K562 (cell line): ENCODE measurements around the gene GMPR. TPM values are rescaled to one million over a fixed set of nuclear protein-coding genes. Genes with fewer than 3 reads are reported as not detected.

Experiments used
- ATAC-seq: fragments of 200-7000 bp; cut with Tn5 transposase; 3 replicates; pipeline ENCODE4 v1.9.1; 2020; ENCODE audit warnings: moderate library complexity
- BruUV-seq: library from RNA; stranded (reverse); fragments of 400-500 nt; replicated peaks from 2 replicates; lab custom pipeline; 2021; lab: Mats Ljungman, UMichigan
- CTCF ChIA-PET: fragments of 300-600 bp; formaldehyde crosslinking; extraction: SDS; loops from one replicate; lab custom pipeline; 2021; ENCODE audit warnings: low intra/inter-chr PET ratio; lab: Yijun Ruan, JAX
- POLR2A ChIA-PET: fragments of 300-600, 350-650 bp; sonication (Branson Sonifier 250); formaldehyde crosslinking; extraction: SDS; loops from one replicate; lab custom pipeline; 2021; ENCODE audit warnings: antibody characterized with exemption, inconsistent platforms; lab: Yijun Ruan, JAX
- DNase-seq, 4 experiments: peaks; one replicate each; pipeline versions ENCODE4 v3.0.0 to v3.0.0-alpha.2; 2011 to 2018; ENCODE audit warnings: low spot score in 3 of 4, mixed read lengths in 3 of 4; ENCODE audit errors: extremely low read depth in 1 of 4
- FAIRE-seq: peaks from 2 replicates; lab custom pipeline; 2011; peaks lifted over from hg19 to GRCh38; lab: Jason Lieb, UNC
- H2AFZ ChIP-seq: 2 replicates; pipeline ENCODE4 v1.6.0; 2011; ENCODE audit warnings: low read depth, low read length, control low read depth, inconsistent platforms
- H3K27ac ChIP-seq: fragments of 200-600 bp; 3 replicates; pipeline ENCODE4 v1.8.0; 2011; ENCODE audit warnings: low read depth, mild to moderate bottlenecking, control low read depth, inconsistent platforms, low read length, moderate library complexity, mixed read lengths; ENCODE audit errors: extremely low read depth
- H3K27me3 ChIP-seq, 2 experiments: fragments of 300-600 bp in 1 of 2; 2 replicates in 1 of 2; 3 replicates in 1 of 2; pipeline versions ENCODE4 v1.6.0 to v1.8.0; 2011; ENCODE audit warnings: inconsistent platforms in 2 of 2, low read length in 2 of 2, mild to moderate bottlenecking in 1 of 2, mixed read lengths in 1 of 2, moderate library complexity in 1 of 2; ENCODE audit not compliant: control insufficient read depth in 2 of 2, insufficient read depth in 2 of 2
- H3K36me3 ChIP-seq: fragments of 300-600 bp; 3 replicates; pipeline ENCODE4 v1.8.0; 2011; ENCODE audit warnings: mild to moderate bottlenecking, low read length, inconsistent platforms; ENCODE audit not compliant: control insufficient read depth, insufficient read depth
- H3K4me1 ChIP-seq, 2 experiments: fragments of 200-600 bp in 1 of 2; replicated peaks in 1 of 2; 2 replicates in 1 of 2; 3 replicates in 1 of 2; pipeline versions ENCODE4 v1.5.1 to v1.8.0; 2011; ENCODE audit warnings: inconsistent platforms in 2 of 2, low read length in 2 of 2, mild to moderate bottlenecking in 1 of 2, mixed read lengths in 1 of 2, moderate library complexity in 1 of 2; ENCODE audit not compliant: control insufficient read depth in 2 of 2, insufficient read depth in 2 of 2
- H3K4me2 ChIP-seq: 2 replicates; pipeline ENCODE4 v1.6.1; 2011; ENCODE audit warnings: low read length, control low read depth, inconsistent platforms, mixed read lengths; ENCODE audit not compliant: insufficient read depth
- H3K4me3 ChIP-seq: fragments of 200-600 bp; sonication (generic), shearing (Covaris generic); 2 replicates; pipeline ENCODE4 v1.5.1; 2016; ENCODE audit warnings: control low read depth, inconsistent platforms
- H3K79me2 ChIP-seq: fragments of 200-600 bp; 3 replicates; pipeline ENCODE4 v1.8.0; 2011; ENCODE audit warnings: low read length, inconsistent platforms; ENCODE audit not compliant: control insufficient read depth, insufficient read depth
- H3K9ac ChIP-seq, 2 experiments: 2 replicates each; pipeline versions ENCODE4 v1.6.0 to v1.6.1; 2011; ENCODE audit warnings: low read depth in 2 of 2, low read length in 2 of 2, control low read depth in 1 of 2, inconsistent platforms in 1 of 2, mild to moderate bottlenecking in 1 of 2, mixed read lengths in 1 of 2; ENCODE audit not compliant: insufficient read depth in 1 of 2
- H3K9me1 ChIP-seq: one replicate; pipeline ENCODE4 v1.6.0; 2011; ENCODE audit warnings: inconsistent platforms, mild to moderate bottlenecking, low read length, moderate library complexity; ENCODE audit not compliant: control insufficient read depth, insufficient read depth
- H3K9me3 ChIP-seq: replicated peaks from 2 replicates; pipeline ENCODE4 v1.5.1; 2011; ENCODE audit warnings: low read depth, low read length, inconsistent platforms; ENCODE audit not compliant: control insufficient read depth, insufficient read depth
- H4K20me1 ChIP-seq: replicated peaks from 2 replicates; pipeline ENCODE4 v1.6.1; 2011; ENCODE audit warnings: low read length, inconsistent platforms, mixed read lengths; ENCODE audit not compliant: control insufficient read depth, insufficient read depth
- CREB3L1 ChIP-seq: fragments of 450-650 bp; IDR thresholded peaks from 2 replicates; pipeline ENCODE4 v1.6.1; 2014; ENCODE audit warnings: low read depth, mild to moderate bottlenecking, moderate library complexity, borderline replicate concordance
- IFI16 ChIP-seq: fragments of 250-450 bp; sonication (Bioruptor Pico); IDR thresholded peaks from 2 replicates; pipeline ENCODE4 v2.1.2; 2022; ENCODE audit warnings: mild to moderate bottlenecking, inconsistent platforms
- ZKSCAN1 ChIP-seq: fragments of 150-350 bp; IDR thresholded peaks from 2 replicates; pipeline ENCODE4 v1.6.1; 2016; ENCODE audit warnings: low read depth, low read length
- ZNF140 ChIP-seq: fragments of 250-450 bp; sonication (Bioruptor Pico); IDR thresholded peaks from 2 replicates; pipeline ENCODE4 v1.8.0; 2021; ENCODE audit warnings: moderate library complexity, mild to moderate bottlenecking, inconsistent platforms
- ZNF449 ChIP-seq: fragments of 250-450 bp; sonication (Bioruptor Pico); IDR thresholded peaks from 2 replicates; pipeline ENCODE4 v1.8.0; 2022; ENCODE audit warnings: moderate library complexity, mild to moderate bottlenecking, inconsistent platforms
- ZNF518B ChIP-seq: fragments of 250-450 bp; sonication (Bioruptor Pico); IDR thresholded peaks from 2 replicates; pipeline ENCODE4 v1.5.0; 2021; ENCODE audit warnings: mild to moderate bottlenecking, moderate library complexity
- ZNF76 ChIP-seq: fragments of 250-450 bp; sonication (Bioruptor Pico); IDR thresholded peaks from 2 replicates; pipeline ENCODE4 v1.4.0; 2020; ENCODE audit warnings: mild to moderate bottlenecking, moderate library complexity, borderline replicate concordance
- whole genome bisulfite sequencing: fragments of 100-300 bp; shearing (Covaris generic); methylation state at CpG from one replicate; pipeline ENCODE4 v1.1.6; 2016; ENCODE audit warnings: low coverage, mixed read lengths; ENCODE audit not compliant: insufficient coverage; ENCODE audit errors: missing lambda C conversion rate; 5-methylcytosine and 5-hydroxymethylcytosine counted together
- in situ Hi-C: fragments of 300-500 bp; cut with MboI; formaldehyde crosslinking; loops from 4 replicates; pipeline ENCODE4 v1.15.0; 2018; ENCODE audit warnings: inconsistent platforms, mixed read lengths
- intact Hi-C: fragments of 100-400 bp; cut with micrococcal nuclease; formaldehyde crosslinking; loops from 2 replicates; pipeline ENCODE4 v1.14.2; 2022
- polyA plus RNA-seq, 8 experiments: library from polyadenylated mRNA; depleted of rRNA in 4 of 8; stranded (reverse) in 5 of 8; unstranded in 3 of 8; fragments of >200 nt; fragmentation: Nextera tagmentation in 2 of 8; fragmentation: Illumina TruSeq in 1 of 8; extraction: Ambion mirVana in 2 of 8; extraction: Trizol in 1 of 8; gene quantifications; 2 replicates each; pipeline versions ENCODE4 v1.2.1 to v1.2.3, GENCODE V29; 2011 to 2014; ENCODE audit warnings: inconsistent platforms in 1 of 8, missing spikeins in 1 of 8
- total RNA-seq, 7 experiments: library from RNA; depleted of rRNA in 6 of 7; stranded (reverse); fragments of >200 nt in 6 of 7; fragmentation: Illumina TruSeq in 2 of 7; extraction: Trizol in 2 of 7; gene quantifications; 2 replicates each; pipeline versions ENCODE4 v1.2.1 to v1.2.3, GENCODE V29; 2011 to 2021; ENCODE audit warnings: low replicate concordance in 1 of 7

Gene GMPR
- total and polyA plus RNA-seq, 9 of the 15 experiments (the other 6 are each of a cell fraction or from before 2014, with no cell fraction given): 34.6 to 83.7 (median 49.8) TPM

- no peak for FAIRE-seq
- TF ChIP-seq IFI16 (CRISPR knock-in tag) (no peak), ZNF449 (no peak), ZNF518B (CRISPR knock-in tag) (no peak), ZNF76 (no peak), ZNF140 (CRISPR knock-in tag) (no peak), CREB3L1 (no peak), ZKSCAN1 (no peak)
- TF ChIP-seq, all 486 proteins: peak for 0
- in situ Hi-C loops: no loop called here
- Histone ChIP-seq H3K27ac (no peak overlapping the region), H3K9me3 (no peaks in the 10 kb centered on the region), H3K4me1 (peaks cover 3 to 8% of the 10 kb centered on the region in 2 experiments; a peak in 3 of 5 replicates), H2AFZ (no peak overlapping the region), H3K36me3 (no peaks in the 10 kb centered on the region), H3K9me1 (no peaks in the 10 kb centered on the region), H3K4me2 (no peak overlapping the region), H3K79me2 (no peaks in the 10 kb centered on the region), H4K20me1 (no peaks in the 10 kb centered on the region), H3K4me3 (no peak overlapping the region), H3K9ac (no peak overlapping the region), H3K27me3 (no peaks in the 10 kb centered on the region; a peak in 1 of 5 replicates)
- ChIA-PET POLR2A (interaction anchor here (1.4 kb wide), 1 partner anchor 10 kb away, joined by 3 read pairs; no protein-coding TSS in a partner anchor), CTCF (no interaction called here)
- ATAC-seq: no peak
- intact Hi-C loops: no loop called here
- 68% methylated on average over 6 of the region's 6 CpGs for WGBS
- DNase-seq: no peak
- no TSS peak for BruUV-seq
These were observed 73.4 kb downstream of the GMPR start for GRCh38 chr6:16311763-16312162.
